HT1080 (cell line): ENCODE measurements around the gene EMX1. TPM values are rescaled to one million over a fixed set of nuclear protein-coding genes. Genes with fewer than 3 reads are reported as not detected.

Source experiments
- DNase-seq: peaks from one replicate; pipeline ENCODE4 v3.0.0-alpha.2; 2015; ENCODE audit warnings: low read depth
- total RNA-seq: library from RNA; depleted of rRNA; stranded (reverse); fragments of >200 nt; shearing (Covaris generic); gene quantifications from 2 replicates; pipeline ENCODE4 v1.2.3, GENCODE V29; 2014

Gene EMX1
- total RNA-seq, 1 experiment from 2014 or later, result not detected

DNA sequence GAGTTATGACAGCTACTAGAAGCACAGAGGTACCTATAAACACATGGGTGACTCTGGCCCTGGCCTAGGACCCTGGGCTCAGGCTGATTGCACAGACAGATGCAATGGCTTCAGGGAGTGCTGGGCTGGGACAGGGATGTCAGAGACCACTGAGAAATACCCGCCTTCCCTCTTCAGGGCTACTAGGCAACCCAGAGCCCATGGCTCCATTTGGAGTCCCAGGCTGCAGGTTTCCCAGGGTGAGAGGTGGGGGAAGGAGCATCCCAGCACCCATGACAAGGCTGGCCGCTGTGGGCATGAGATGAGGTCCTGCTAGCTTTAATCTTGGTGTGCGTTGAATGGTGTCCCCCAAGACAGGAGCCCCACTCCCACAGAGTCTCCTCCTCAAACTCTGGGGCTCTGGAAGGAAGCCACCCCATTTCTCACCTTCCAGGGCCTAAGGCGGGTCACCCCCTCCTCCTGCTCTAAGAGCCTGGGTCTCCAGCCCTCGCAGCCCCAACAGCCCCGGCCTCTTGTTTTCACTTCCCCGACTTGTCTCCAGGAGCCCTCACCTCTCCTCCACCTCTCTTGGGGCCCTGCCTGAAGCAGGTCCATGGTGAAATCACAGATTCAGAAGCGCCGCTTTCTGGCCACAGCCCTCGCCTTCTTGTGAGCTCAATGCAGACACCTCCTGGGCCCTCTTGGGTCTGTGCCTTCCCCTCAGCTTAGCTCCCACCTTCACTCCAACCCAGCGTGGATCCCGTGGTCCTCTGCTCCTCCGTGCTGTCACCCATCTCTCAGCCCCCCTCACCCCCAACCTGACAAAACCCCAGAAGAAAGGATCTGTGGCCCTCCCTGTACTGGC lies 41.4 kb downstream of the EMX1 start:
- no peak for DNase-seq

DNA sequence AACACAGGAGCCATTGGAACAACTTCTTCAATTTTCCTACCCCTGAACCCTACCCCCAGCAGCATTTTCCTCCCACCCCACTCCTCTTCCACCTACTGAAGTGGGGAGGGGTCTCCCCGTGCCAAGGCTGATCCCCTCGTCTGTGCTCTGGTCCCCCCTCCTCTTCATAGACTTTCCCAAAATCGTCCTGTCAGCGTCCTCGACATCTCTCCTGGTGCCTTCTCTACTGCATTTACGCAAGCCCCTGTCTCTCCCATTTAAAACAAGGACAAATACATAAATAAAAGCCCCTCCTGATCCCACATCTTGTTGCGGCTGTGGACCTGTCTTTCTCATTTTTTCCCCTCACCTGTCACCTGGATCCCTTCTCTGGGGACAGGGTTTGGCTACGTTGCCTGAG lies 42.2 kb downstream of the EMX1 start:
- no peak for DNase-seq

DNA sequence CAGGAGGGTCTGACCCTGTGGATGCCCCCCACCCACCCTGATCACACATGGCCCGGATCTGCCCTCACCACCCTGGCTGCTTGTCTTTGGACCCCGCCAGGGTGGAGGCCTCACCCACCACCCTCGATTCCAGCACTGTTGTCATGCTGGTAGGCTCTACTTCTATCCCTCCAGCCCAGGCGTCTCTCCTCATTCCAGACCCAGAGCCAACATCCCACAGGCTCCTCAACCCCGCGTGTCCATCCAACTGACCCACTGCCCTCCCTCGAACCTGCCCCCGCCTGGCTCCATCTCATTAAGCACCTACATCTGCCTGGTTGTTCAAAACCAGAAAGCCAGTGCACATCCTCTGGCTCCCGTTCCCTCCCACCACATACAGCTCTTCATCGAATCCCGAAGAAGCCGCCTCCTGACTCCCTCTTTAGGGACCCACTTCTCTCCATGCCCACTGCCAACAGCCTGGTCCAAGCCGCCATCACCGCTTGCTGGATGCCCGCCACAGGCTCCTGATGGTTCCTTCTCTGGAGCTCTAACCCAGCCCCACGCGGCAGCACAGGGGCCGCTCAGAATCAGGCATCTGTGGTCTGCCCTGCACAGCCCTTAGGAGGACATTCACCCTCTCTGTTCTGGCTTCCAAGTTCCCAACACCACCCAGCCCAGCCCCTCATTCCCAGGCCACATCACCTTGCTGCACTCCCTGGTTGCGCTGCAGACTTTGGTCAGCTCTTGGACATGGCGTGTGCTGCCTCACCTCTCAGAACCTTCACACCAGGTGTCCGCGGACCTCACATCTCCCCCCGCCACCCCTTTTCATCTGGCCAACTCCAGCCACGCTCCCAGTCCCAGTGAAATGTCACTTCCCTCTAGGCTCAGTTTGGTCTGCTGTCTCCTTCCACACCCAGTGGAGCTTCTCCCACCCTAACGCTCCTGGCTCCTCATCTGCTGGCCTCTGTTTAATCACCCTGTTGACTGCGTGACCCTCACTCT lies 43.0 kb downstream of the EMX1 start:
- DNase-seq, result no peak

DNA sequence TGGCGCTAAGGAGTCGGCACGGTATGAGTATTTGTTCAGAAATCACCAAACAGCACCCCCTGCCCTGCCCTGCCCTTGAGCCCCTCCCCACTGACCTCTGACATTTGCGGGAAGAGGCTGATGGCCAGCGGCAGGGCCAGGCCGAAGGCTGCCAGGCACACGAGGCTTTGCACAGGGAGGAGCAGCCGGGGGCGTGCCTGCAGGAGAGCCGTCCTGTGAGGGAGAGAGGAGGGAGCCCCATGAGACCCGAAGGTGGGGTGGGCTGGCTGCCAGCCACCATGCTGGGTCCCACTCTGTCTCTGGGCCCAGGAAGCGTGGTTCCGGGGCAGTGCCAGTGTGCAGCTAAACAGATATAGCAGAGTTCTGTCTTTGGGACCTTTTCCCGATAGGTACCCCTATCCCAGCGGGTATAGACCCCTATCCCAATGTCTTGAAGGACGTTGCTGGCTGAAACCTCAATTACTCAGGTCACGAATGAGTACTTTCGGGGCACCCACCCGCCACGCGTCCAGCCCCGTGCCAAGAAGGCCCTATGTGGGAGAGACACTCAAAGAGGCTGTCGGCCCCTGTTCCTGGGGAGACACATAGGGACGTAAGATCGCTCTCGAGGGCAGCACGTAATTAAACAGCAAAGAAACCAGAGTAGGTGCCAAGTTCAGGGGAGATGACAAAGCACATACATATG lies 43.9 kb downstream of the EMX1 start:
- no peak for DNase-seq

DNA sequence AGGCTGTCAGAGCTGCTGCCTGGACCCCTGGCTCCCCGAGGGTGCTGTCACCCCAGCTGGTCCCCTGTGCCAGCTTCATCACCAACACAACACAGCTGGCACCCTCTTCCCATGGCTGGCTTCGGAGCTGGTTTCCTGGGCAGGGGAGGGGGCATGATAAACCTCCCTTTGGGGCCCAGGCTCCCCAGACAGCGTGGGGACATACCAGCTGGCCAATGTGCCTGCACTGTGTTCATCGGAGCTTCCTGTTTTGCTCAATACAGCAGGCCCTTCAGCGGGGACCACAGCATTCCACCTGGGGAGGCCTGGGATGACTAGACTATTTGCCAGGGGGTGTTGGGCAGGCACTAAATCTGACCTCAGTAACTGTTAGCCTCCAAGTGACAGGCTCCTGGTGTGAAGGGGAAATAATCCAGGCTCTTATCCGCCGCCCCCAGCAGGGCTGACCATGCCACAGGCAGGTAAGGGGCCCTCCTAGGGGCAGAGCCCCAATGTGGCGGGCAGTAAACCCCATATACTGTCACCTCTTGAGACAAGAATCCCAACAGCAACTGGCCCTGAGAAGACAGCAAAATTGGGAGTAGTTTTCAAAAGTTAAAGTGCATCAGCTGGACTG lies 44.6 kb downstream of the EMX1 start:
- DNase-seq, result no peak

DNA sequence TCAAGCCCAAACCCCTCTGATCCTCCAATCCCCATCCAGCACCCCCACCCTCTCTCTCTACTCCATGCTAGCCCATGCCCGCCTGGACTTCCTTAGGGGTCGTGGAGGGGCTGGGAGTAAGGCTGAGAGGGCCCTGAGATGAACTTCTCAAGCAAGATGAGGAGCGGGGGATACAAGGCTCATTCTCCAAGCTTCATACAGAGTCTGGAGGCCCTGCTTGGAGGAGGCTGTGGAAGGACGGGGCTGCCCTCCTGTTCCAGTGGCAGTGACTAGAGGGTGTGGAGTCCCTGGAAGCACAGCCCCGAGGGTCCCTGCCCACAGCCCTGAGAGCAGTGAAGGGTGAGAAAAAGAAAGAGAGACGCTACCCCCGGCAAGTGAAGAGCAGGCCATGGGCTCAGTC lies 45.6 kb downstream of the EMX1 start:
- DNase-seq, result no peak

DNA sequence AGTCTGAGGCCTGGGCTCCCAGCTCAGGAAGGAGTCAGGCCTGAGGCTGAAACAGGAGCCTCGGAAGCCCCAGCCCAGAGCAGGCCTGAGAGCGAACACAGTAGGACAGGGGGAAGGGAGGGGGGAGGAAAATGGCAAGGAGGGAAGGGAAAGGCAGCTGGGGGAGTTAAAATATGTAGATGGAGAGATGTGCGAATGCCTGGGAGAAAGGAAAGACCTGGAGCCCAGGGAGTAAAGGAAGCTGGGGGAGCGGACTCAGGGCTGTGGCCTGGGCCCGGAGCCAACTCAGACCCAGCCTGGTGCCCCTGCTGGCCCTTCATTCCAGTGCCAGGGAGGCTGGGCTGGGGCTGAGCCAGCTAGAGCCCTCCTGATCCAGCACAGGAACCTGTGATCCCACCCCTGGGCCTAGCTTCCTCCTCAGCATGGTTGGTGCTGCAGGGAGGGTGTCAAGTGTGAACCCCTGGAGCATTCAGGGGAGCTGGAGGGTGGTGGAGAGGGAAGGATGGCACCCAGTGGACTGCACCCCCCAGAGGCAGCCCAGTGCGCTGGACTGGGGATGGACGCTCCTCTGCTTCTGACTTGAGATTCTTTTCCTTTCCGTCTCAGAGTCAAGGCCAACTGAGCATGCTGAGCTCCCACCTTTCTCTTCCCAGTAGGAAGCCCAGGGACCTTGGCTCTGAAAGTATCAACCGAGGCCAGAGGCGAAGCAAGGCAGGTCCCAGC lies 46.3 kb downstream of the EMX1 start:
- peak; percentile 10 for DNase-seq

DNA sequence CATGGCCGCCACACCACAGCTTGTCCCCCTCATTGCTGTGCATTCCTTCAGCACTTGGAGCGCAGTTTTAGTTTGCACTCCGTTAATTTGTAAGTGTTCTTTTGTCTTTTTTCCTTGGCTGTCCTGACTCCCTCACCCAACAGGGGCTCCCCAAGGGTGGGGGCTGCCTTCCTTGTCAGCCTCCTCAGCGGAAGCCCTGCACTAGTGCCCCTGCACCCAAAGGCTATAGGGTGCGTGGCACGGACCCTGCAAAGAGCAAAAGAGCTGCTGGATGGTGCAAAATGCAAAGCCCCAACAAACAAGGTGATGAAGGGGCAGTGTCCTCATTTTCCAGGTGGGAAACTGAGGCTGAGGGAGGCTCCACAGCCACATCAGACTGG lies 46.8 kb downstream of the EMX1 start:
- no peak for DNase-seq

DNA sequence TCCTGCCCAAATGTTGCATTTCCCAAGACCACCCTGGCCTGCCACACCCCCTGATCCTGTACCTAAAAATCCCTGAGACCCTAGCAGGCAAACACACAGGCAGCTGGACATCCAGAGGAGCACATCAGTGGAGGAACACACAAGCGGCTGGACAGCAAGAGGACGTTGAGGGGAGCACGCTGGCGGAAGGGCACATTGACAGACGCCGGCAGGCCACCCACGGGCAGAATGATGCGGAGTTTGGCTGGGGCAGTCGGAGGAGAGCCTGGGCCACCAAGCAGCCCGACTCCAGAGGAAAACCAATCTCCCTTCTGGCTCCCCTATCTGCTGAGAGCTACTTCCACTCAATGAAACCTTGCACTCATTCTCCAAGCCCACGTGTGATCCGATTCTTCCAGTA lies 47.7 kb downstream of the EMX1 start:
- DNase-seq, result no peak

DNA sequence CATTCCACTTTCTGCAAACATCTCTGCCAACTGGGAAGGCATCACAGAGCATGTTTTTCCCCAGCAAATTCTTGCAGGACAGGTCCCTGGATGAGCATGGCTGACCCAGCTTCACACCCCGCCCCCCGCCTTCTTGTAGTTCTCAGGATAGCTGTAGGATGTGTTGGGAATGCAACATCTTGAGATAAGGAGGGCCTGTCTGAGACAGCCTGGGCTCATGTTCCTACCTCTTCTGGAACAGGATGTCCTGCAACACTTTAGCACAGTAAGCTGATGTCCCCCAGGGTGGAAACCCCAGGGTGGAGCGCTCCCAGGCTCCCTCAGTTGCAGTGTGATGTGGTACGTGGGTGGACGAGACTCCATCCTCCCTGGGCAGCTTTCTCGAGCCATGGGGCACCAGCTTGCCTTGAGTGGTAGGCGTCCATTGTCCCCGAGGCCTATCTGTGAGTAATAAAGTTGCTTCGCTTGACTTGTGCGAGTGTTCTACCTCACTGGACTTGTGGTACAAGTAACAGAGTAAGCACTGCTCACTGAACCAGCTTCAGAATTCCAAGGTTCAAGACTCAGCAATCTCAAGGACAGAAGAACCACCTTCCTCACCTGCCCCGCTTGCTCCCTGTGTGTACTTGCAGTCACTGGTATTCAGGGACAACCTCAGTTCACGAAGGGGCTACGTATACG lies 48.6 kb downstream of the EMX1 start:
- no peak for DNase-seq

DNA sequence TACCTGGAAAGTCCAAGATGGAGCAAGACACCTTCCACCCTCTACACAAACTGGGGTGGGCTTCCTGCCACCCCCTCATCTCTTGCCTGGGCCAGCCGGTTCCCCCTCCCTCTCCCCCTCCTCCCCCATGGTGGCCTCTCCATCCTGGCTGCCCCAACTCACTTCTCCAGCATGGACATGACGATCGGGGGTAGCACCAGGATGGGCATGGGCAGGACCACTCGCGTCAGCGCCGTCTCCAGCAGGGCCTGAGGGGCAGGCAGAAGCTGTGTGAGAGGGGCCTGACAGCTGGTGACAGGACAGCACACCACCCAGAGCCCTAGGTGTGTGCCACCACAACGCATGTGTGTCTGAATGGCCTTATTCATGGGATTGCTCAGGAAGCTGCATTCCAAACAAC lies 51.0 kb downstream of the EMX1 start:
- no peak for DNase-seq

DNA sequence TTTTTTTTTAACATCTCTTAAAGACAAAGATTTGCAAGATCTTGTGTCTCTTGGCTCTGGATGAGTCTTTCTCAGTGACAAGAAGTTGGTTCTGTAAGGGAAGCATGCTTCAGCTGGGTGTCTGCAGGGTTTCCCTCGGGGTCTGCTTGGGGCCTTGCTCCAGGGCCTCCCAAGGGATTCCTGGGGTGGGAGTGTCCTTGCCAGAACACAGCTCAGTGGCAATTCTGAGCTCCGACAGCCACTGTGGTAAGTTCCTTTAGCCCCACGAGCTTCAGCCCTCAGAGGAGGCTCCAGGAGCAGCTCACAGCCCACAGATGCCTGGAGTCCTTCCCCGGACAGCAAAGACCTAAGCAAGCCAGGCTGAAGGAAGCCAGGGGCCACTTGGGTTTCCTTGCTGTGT lies 52.4 kb downstream of the EMX1 start:
- DNase-seq, result no peak

DNA sequence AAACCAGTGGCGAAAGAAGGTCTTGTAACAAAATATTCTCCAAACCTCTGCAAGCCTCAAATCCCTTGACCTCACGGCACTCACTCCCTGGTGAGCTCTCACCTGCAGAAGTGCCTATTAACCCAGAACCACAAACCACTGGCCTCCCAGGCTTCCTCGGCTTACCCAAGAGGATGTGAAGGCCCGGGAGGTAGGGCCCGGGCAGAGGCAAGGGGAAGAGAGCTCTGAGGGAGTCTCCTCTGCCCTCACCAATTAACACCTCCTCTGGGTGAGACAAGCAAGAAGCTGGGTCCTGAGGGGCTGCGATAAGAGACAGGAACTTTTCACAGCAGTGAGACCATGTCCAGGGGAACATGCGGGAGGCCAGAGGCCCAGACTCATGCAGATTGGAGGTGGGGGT lies 53.7 kb downstream of the EMX1 start:
- no peak for DNase-seq

DNA sequence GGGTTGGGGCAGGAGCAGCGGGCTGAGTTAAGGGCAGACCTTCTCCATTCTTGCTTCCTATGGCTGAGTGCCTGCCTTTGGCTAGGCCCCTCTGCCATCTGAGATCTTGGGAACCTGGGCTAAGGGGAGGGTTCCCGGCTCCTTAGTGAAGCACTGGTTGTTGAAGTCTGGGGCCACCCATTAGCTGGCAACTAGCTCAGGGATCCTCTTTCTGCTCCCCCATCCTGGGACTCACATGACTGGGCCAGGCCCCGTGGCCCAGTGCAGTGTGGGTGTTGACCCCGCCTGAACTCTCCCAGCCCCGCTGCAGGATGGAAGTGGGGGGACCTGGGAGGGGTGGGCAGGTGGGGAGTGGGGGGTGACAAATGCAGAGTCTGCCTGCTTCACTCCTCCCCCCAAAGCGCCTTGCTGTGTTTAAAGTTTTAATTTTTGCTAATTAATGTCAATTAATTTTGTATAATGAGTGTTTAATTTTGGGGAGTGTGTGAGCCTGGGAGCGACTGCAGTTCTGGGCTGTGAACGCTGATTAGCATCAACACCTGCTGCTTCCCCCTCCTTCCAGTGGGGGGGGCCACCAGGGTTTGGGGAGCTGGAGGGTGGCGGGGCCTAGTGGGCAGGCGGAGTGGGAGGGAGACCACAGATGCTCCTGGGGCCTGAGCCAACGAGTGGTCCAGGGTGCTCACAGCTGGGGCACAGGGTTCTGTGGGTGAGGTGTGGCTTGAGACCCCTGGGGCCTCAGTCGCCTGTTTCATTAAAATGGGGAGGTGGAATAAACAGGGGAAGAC lies 55.2 kb downstream of the EMX1 start:
- no peak for DNase-seq

DNA sequence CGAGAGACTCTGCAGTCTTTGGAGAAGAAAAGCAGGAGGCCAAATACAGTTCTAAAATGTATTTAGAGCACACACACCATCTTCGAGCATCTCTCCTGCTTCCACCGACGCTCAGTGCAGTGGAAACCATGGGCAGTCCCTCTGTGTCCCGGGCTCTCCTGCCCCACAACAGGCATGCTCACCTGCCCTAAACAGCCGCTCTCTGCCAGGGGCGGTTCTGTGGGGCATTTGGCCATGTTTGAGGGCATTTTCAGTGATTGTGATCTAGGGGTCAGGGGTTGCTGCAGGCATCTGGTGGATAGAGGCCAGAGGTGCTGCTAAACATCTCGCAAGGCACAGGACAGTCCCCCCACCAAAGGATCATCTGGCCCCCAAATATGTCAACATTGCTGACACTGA lies 55.8 kb downstream of the EMX1 start:
- no peak for DNase-seq

DNA sequence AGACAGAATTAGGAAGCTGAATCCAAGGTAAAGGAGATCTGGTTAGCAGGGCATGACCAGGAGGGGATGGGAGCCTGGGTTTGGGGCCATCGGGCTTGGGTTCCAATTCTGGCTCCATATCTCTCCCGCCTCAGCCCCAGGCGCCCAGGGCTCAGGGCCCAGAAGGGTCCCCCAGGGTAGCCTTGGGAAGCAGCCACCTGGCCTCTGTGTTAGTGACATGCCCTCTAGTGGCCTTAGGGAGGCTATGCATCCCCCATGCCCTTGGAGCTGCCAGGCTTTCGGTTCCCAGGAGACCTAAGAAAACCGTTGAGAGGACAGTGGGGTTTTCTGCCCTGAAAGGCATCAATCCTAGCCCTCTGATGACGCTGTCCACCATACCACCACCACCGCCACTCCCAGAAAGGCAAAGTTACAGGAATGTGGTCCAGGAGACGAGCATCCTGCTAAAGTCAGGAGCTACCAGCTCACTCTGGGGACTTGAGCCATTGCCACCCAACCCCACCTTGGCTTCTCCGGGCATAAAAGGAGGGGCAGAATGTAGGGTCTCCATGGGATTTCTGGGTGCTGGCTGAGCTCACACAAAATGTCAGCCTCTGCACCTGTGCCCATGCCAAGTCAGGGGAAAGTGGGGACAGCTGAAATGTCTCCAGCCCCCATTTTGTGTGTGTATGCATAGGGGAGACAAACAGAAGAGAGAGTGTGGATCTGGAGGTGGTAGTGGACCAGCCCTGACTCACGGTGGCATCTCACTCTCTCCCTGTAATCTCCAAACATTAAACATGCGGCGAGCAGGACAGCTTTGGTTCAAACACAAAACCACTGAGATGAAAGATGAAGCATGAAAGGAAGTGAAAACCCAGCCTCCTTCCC lies 56.5 kb downstream of the EMX1 start:
- peak; percentile 51 for DNase-seq

DNA sequence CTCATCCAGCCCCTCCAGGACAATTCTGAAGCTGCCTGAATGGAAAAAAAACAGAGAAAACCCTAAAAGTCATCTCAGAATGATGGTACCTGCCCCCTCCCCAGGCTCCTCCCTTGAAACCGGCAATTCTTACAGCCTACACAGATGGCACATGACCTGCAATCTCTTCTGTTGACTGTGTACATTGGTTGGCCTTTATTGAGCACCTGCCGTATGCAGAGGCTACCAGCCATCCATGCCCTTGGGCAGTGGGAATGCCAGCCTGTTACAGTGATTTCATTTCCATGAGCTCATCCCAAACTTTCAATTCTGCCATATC lies 57.1 kb downstream of the EMX1 start:
- DNase-seq, result no peak

DNA sequence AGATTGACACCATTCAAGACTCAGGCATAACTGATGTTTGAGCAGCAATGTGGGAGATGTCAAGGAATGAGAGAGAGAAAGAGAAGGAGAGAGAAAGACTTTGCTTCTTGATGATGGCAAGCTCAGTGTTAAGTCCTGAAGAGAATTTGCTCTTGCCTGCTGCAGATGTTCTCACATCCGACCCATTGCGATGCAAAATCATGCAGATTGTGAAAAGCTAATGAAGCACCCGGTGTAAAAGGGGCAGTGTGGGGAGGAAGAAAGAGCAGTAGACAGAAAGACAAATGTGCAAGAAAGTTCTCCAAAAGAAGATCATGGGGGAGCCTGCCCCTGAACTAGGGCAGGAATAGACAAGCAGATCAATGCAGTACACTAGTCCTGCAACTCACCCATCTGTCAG lies 57.7 kb downstream of the EMX1 start:
- DNase-seq, result no peak

DNA sequence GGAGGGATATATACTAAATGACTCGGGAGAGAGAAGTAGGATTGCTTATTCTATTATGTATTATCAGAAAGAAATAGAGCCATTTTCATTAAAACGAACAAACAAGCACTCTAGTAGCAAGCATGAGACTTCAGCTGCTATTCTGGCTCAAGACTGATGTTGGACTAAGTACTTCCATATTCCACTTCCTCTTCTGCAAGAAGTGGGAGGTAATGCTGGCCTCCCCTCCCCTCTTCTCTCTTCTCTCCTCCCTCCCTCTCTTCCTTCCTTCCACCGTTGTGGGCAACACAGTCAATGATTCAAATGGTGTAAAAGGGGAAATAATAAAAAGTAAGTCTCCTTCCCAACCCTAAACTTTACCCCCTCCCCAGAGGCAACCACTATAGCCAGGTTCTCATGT lies 62.6 kb downstream of the EMX1 start:
- no peak for DNase-seq
